GM19351 (cell line): Measurements from ENCODE around the gene ERP27.
A peak's percentile ranks its signal among the peaks of the same experiment; 100 is the strongest.

Experiments used
- ATAC-seq: cut with Tn5 transposase; IDR thresholded peaks from one replicate; pipeline ENCODE4 v1.9.1; 2021; ENCODE audit warnings: mild to moderate bottlenecking, moderate library complexity; ENCODE audit not compliant: unreplicated experiment

Gene ERP27

GRCh38 chr12:14904854-14905253 is 33.5 kb downstream of the ERP27 start:
- no peak for ATAC-seq

DNA sequence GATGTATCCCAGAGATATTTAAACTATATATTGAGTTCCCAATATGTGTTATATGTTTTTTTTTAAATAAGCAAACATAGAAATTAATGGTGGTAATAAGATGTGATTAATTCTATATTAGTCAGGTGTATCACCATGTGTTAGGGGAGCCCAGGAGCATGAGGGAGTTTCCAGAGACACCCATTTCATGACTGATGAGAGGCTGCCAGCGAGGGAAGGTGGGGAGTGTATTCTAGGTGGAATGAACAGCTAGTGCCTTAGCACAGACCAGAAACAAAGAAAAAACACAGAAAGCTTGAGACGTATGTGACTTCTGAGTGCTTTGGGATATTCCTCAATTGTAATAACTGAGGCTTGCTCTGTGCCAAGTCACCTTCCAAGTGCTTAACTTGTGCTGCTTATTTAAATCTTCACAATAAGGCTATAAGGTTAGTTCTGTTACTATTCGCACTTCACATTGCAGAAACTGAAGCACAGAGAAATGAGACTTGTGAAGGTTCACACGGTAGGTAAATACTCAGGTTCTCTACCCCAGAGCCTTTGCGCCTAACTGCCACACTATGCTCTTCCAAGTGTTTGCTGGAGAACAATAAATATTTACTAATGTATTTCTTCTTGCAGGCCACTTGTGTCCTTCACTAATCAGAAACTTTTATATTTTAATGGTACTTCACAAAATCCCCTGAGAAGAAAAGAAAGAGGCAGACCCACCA is 34.8 kb downstream of the ERP27 start:
- no peak for ATAC-seq

DNA sequence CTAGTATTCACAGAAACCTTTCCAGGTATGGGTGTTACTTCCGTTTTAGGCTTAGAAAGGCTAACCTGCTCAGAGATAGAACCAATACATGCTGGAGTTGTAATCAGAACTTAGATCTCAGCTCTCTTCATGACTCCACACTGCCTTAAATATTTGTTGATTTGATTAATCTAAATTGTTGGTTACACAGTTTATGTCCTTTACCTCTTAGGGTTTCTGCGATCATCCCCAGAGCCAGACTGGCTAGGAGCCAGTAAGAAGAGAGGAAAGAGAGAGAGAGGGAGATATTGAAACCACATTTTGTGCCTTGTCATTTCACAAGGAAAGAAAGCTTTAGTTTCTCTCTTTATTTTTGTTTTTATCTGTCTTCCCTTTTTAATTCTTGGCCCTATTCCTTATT is 35.9 kb downstream of the ERP27 start:
- ATAC-seq, result no peak

- no peak for ATAC-seq
Measured at GRCh38 chr12:14901228-14901562, 37.1 kb downstream of the ERP27 start.

GRCh38 chr12:14900521-14901227 is 37.7 kb downstream of the ERP27 start:
- no peak for ATAC-seq

- ATAC-seq, result no peak
Measured at GRCh38 chr12:14896521-14897169, 41.7 kb downstream of the ERP27 start.

DNA sequence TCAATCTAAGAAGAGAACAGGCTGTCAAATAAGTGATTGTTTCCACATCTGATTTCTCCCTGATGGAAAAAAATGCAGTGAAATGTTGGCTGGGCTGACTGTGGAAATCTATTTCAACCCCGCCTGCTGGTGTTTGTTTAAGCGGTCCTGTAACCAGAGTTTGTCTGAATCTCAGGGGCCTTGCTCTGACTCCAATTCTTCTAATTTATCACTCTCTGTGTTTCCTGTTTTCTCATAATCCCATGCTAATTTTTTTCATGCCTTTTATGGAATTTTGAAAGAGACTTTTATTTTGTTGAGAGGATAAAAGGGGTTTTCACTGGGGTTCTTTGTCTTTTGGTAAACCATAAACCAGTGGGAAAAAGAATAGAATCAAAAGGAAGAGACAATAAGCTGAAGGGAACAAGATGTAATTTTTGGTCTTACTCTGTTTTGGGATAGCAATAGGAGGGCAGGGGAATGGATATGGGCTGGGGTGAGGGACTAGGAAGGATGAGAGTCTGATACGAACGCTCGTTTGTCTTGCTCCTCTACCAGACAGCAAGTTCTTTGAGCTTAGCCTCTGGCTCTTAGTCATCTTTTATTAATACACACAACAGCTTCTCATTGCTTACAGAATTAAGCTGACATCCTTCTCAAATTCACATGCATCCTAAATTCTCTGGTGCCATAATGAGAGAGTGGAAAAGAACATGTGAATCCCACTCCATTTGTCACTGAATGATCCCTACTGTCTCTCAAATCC is 44.7 kb downstream of the ERP27 start:
- no peak for ATAC-seq

GRCh38 chr12:14892726-14893505 is 45.4 kb downstream of the ERP27 start:
- no peak for ATAC-seq

GRCh38 chr12:14890701-14891100 is 47.6 kb downstream of the ERP27 start:
- ATAC-seq, result no peak

DNA sequence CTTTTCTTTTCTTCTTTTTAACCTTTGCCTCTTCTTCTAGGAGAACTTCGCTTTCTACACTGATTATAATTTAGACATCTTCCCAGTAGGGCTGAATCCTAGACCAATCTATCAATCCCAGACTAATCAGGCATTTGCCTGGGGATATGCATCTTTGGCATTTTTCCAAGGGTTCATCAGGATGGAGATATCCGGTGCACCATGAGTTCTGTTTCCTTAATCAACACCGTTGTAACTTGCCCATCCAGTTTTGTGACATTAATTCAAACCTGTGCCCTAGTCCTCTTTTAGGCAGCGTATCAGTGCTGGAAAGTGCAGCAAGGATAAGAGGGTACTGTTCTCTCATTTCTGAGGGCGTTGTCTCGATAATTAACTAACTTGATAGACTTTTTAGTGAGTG is 52.1 kb downstream of the ERP27 start:
- ATAC-seq, result no peak

- no peak for ATAC-seq
Measured at GRCh38 chr12:14885718-14886221, 52.6 kb downstream of the ERP27 start, which contains the start of gene MGP. Gene MGP (minus strand): TSS chr12:14885854. CDS start chr12:14885791, 63 bp downstream.

- ATAC-seq, result peak; percentile 98
Measured at GRCh38 chr12:14884458-14884878, 53.9 kb downstream of the ERP27 start.

GRCh38 chr12:14883686-14884085 is 54.7 kb downstream of the ERP27 start:
- no peak for ATAC-seq

DNA sequence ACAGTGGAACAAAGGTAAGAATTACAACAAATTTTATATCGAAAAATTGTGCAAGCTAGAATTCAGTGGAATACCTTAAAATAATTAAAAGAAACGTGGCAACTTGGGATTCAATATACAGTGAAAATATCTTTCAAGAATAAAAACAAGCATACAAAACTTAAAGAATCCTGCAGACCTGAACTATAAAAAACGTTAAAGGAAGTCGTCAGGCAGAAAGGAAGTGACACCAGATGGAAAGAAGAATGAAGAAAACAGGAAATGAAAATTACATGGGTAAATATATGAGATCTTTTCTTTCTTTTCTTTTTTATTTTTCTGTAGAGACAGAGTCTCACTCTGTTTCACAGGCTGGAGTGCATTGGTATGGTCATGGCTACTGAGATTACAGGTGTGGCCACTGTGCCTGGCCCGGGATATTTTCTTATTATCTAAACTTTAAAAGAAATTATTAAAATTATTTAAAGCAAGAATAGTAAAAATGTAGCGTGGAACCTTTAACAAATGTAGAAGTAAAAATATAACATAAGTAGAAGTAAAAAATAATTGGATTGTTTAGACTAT is 57.4 kb downstream of the ERP27 start:
- ATAC-seq, result no peak

DNA sequence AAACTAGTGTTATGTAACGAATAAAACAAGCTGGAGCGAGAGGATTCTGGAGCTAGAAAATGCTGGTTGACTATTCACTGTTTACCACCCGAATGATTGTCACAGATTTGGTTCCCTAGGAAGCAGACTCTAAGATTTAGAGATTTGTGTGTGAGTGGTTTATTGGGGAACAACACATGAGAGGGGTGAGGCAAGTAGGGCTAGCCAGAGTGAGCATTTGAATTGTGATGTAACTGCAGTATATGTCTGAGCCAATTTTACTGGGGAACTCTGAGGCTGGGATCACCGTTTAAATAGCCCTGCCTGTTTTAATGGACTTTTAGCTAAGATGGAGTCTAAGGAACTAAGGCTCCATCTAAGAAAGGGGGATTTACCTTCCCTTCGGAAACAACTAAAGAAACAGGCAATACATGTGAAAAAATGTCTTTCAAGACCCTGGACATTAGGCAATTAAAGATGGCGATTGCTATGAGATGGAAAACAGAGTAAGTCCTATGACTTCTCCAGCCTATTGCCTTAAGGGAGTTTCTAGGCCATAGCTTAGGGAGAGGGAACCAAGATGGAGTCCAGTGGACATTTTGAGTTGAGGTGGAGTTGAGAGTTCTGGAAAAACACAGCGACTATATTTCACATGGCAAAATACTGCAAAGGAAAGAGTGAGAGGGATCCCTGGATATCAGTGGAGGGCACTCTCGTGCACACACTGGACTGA is 59.0 kb downstream of the ERP27 start:
- ATAC-seq, result no peak

DNA sequence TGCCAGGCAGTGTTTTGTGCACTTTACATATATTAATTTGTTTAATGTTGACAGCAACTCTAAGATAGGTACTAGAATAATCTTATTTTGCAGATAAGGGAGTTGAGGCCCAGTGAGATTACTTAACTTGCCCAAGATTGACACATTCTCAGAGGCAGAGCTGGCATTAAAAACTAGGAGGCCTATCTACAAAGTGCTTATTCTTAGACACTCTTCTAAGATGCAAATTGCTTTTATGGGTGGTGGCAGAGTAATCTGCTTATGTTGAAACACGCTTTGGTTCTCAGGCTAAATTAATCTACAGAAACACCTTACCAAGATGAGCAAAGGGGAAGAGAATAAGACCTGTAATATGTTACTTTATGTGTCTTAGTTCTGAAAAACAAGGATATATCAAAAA is 59.8 kb downstream of the ERP27 start:
- no peak for ATAC-seq

DNA sequence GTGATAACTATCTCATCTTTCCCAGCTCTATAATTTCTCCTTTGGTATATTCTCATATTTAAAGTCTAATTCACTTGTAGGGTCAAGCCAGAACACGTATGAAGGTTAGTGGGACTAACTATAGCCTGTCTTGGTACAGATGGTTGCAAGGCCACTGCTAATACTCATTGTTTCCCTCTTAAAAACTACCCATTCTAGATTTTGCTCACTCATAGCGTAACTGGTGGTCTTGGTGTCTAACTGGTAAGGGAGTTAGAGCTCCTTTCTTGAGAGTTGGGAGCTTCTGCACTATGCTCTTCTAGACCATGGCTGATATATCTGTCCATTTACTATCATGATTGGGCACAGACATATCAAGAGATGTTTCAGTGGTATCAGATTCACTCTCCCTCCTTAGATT is 61.5 kb downstream of the ERP27 start:
- ATAC-seq, result no peak

DNA sequence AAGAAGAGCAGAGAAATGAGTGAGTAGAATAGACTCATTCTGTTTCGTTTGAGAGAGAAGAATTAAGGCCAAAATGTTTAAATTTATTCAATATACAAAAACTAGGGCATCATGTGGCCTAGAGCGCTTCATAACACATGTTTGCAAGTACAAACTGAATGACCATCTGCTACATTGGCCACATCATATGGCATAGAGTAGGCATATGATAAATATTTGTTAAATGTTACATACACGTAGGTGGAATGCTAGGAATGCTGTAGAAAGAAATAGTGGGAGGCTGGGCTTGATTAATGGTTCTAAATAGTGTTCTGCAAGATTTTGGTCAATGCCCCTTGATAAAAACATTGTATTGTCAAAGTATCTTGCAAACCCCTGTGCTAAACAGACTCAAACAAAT is 63.5 kb downstream of the ERP27 start:
- ATAC-seq, result no peak

GRCh38 chr12:14873440-14874185 is 64.7 kb downstream of the ERP27 start:
- ATAC-seq, result peak; percentile 40
